ENCODE results near the gene MMD. TPM values are rescaled to one million over a fixed set of nuclear protein-coding genes. Genes with fewer than 3 reads are reported as not detected.
"Not testable (repeated sequence)": the region's sequence is repeated elsewhere in the genome, so short reads cannot be mapped to it uniquely, and the experiment has no call there.

The MMD gene
- total and polyA plus RNA-seq, 5 experiments from 2014 or later, result 9.4 to 15.5 (median 10.4) TPM

DNA sequence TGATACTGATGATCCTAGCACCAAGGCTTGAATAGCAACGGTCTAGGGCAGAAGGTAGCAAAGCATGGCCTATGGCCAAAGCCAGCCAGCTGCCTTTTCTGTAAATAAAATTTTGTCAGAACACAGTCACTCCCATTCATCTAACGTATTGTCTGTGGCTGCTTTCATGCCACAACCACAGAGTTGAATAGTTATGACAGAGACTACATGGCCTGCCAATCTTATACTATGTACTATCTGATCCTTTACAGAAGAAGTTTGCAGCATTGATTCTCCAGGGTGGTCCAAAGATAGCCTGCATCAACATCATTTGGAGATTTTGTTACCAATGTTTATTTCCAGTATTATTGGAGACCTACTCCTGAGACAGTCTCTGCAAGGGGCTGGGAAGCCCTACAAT is 19.9 kb upstream of the MMD start:
- POLR2A ChIA-PET, result no interaction called here

DNA sequence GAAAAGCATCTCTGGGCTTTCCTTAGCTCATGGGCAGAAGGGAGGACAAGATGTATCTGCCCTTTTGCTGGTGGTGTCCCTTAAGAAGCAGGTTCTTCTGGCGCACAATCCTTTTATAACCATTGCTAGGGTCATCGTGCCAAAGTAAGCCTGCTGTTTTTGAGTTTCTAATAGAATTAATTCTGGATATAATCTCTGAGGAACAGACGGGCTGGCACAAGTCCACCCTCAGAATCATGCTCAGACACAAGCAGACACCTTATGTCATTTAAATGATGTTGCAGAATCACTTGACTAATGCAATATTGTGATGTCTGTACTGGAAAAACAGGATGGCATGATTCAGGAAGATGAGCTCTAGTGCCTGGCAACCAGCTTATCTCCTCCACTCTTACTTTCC is 18.8 kb upstream of the MMD start:
- ATAC-seq (no peak), DNase-seq (no peak)
- Mint-ChIP-seq H3K9me3 (no peaks in the 10 kb centered on the region), H3K4me3 (no peak overlapping the region), H3K27ac (peak overlapping the region in 1 of 10 donors; percentile 16), H3K4me1 (peaks cover 0 to 31% (median 4%) of the 10 kb centered on the region in 4 donors), H3K36me3 (no peaks in the 10 kb centered on the region), H3K27me3 (peaks cover 0 to 9% (median 4%) of the 10 kb centered on the region in 5 donors)
- POLR2A ChIA-PET, result no interaction called here

More for the DNA sequence above, 19.9 kb upstream of the MMD start:
- Mint-ChIP-seq H3K9me3 (no peaks in the 10 kb centered on the region), H3K36me3 (no peaks in the 10 kb centered on the region), H3K4me3 (no peak overlapping the region), H3K27ac (no peak overlapping the region), H3K4me1 (peaks cover 0 to 24% (median 4%) of the 10 kb centered on the region in 4 donors), H3K27me3 (peaks cover 0 to 9% (median 3%) of the 10 kb centered on the region in 5 donors)
- DNase-seq (no peak), ATAC-seq (no peak)

- ATAC-seq, result no peak
Measured at GRCh38 chr17:55437159-55437605, 15.5 kb upstream of the MMD start.

GRCh38 chr17:55436224-55437158 is 14.9 kb upstream of the MMD start:
- Mint-ChIP-seq H3K27me3 (peaks cover 2 to 12% (median 6%) of the 10 kb centered on the region in 5 donors), H3K4me1 (peaks cover 11 to 40% (median 13%) of the 10 kb centered on the region in 4 donors), H3K36me3 (no peaks in the 10 kb centered on the region), H3K4me3 (no peak overlapping the region), H3K27ac (peak overlapping the region in 1 of 10 donors; percentile 15), H3K9me3 (no peaks in the 10 kb centered on the region)
- ATAC-seq (no peak), DNase-seq (no peak)
- POLR2A ChIA-PET, result no interaction called here

More at GRCh38 chr17:55437159-55437605, 15.5 kb upstream of the MMD start:
- no peaks in the 10 kb centered on the region for H3K9me3 Mint-ChIP-seq
- peak overlapping the region in 2 of 10 donors; percentile 15 to 57 for H3K27ac Mint-ChIP-seq
- H3K27me3 Mint-ChIP-seq, result peaks cover 2 to 12% (median 6%) of the 10 kb centered on the region in 5 donors
- peaks cover 8 to 39% (median 11%) of the 10 kb centered on the region in 4 donors for H3K4me1 Mint-ChIP-seq
- peak in 1 of 10 donors; percentile 19 for DNase-seq
- POLR2A ChIA-PET, result no interaction called here
- H3K36me3 Mint-ChIP-seq, result no peaks in the 10 kb centered on the region
- peak overlapping the region in 1 of 10 donors; percentile 13 for H3K4me3 Mint-ChIP-seq

DNA sequence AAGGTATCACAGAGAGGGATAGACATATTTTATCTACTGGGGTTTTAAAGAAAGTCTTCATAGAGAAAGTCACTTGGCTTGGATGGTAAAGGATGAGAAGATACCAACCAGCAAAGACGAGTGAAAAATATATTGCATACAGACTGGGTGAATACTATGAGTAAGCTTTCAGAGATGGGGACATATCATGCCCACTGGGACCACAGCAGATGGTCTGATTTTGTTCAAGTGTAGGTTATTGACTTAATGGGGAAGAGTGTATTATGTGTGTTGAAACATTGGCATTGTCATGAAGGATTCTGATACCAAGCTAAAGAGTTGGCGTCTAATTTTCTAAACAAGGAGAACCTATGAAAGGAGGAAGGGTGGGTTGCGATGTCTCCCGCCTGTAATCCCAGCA is 13.8 kb upstream of the MMD start:
- DNase-seq (no peak), ATAC-seq (no peak)
- Mint-ChIP-seq H3K4me1 (peaks cover 13 to 40% (median 17%) of the 10 kb centered on the region in 4 donors), H3K27me3 (peaks cover 2 to 12% (median 6%) of the 10 kb centered on the region in 5 donors), H3K36me3 (no peaks in the 10 kb centered on the region), H3K27ac (peak overlapping the region in 2 of 10 donors; percentile 25 to 49), H3K4me3 (no peak overlapping the region), H3K9me3 (no peaks in the 10 kb centered on the region)
- POLR2A ChIA-PET, result no interaction called here

DNA sequence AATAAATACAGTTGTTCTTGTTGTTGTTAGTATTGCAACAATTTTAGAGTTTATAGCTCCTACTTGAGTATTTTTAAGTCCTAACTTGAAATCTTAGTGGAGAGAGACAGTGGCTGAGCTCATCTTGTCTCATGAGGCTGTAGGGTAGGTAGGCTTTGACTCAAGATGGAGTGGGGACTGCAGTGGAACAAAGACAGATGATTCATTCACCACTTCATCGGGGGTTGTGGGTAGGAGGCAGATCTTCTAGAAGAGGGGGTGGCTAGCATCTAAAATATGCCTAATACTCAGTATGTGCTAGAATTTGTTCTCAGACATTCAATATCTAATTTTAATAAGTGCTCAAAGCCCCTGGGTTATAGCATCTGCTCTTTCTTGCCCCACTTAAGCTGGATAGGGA is 13.1 kb upstream of the MMD start:
- H3K4me1 Mint-ChIP-seq, result peaks cover 13 to 40% (median 17%) of the 10 kb centered on the region in 4 donors
- POLR2A ChIA-PET, result no interaction called here
- ATAC-seq, result no peak
- H3K27ac Mint-ChIP-seq, result no peak overlapping the region
- H3K9me3 Mint-ChIP-seq, result no peaks in the 10 kb centered on the region
- H3K27me3 Mint-ChIP-seq, result peaks cover 2 to 12% (median 6%) of the 10 kb centered on the region in 5 donors
- no peak for DNase-seq
- H3K36me3 Mint-ChIP-seq, result no peaks in the 10 kb centered on the region
- H3K4me3 Mint-ChIP-seq, result no peak overlapping the region

- ATAC-seq, result no peak
- Mint-ChIP-seq H3K36me3 (no peaks in the 10 kb centered on the region), H3K4me3 (no peak overlapping the region), H3K4me1 (peaks cover 13 to 40% (median 17%) of the 10 kb centered on the region in 4 donors), H3K9me3 (no peaks in the 10 kb centered on the region), H3K27me3 (peaks cover 2 to 12% (median 6%) of the 10 kb centered on the region in 5 donors), H3K27ac (no peak overlapping the region)
- POLR2A ChIA-PET, result no interaction called here
- DNase-seq, result no peak
Measured at GRCh38 chr17:55433629-55434422, 12.2 kb upstream of the MMD start.

DNA sequence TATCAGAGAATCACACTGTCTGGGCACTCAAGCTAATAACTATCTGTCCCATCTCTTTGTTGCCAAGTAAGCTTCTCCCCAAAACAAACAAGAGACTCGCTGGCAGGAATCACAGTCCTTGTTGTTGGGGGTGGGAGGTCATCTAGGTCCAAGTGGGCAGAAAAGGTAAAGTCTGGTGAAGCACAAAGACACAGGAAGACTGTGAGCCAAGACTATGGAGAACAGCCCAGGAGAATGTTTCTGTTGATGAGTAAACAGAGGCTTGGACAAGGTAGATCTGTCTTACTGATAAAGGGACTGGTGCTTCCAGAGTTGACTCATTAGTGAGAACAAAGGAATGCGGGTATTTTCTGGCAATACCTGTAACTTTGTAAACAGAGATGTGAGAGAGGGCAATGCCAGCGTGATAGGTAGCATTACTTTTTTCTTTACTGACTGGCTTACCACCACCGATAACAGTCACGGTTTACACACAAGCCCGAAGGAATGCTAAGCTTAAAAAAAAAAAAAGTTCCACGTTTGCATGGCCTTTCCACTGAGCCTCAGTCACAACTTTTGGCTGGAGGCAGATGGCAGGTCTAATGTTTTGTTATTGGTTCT is 11.5 kb upstream of the MMD start:
- POLR2A ChIA-PET, result no interaction called here
- H3K27me3 Mint-ChIP-seq, result peaks cover 2 to 9% (median 6%) of the 10 kb centered on the region in 5 donors
- H3K27ac Mint-ChIP-seq, result peak overlapping the region in 2 of 10 donors; percentile 11 to 53
- no peaks in the 10 kb centered on the region for H3K9me3 Mint-ChIP-seq
- no peak for DNase-seq
- no peak for ATAC-seq
- H3K4me1 Mint-ChIP-seq, result peaks cover 13 to 38% (median 17%) of the 10 kb centered on the region in 4 donors
- H3K36me3 Mint-ChIP-seq, result no peaks in the 10 kb centered on the region
- no peak overlapping the region for H3K4me3 Mint-ChIP-seq

- peak overlapping the region in 1 of 10 donors; percentile 40 for H3K4me3 Mint-ChIP-seq
- POLR2A ChIA-PET, result no interaction called here
- no peaks in the 10 kb centered on the region for H3K9me3 Mint-ChIP-seq
- peak overlapping the region in 3 of 10 donors; percentile 4 to 61 (median 12) for H3K27ac Mint-ChIP-seq
- peaks cover 0 to 8% (median 6%) of the 10 kb centered on the region in 5 donors for H3K27me3 Mint-ChIP-seq
- no peaks in the 10 kb centered on the region for H3K36me3 Mint-ChIP-seq
- ATAC-seq (peak in 1 of 2 donors; percentile 50), DNase-seq (no peak)
- H3K4me1 Mint-ChIP-seq, result peaks cover 10 to 32% (median 16%) of the 10 kb centered on the region in 4 donors
Measured at GRCh38 chr17:55432358-55433028, 10.9 kb upstream of the MMD start.

- H3K27me3 Mint-ChIP-seq, H3K27ac Mint-ChIP-seq, DNase-seq, H3K4me3 Mint-ChIP-seq, ATAC-seq, H3K36me3 Mint-ChIP-seq, POLR2A ChIA-PET, H3K9me3 Mint-ChIP-seq: not testable (repeated sequence)
- H3K4me1 Mint-ChIP-seq, result peaks cover 8 to 26% (median 15%) of the 10 kb centered on the region in 4 donors
Measured at GRCh38 chr17:55431914-55432313, 10.3 kb upstream of the MMD start.

DNA sequence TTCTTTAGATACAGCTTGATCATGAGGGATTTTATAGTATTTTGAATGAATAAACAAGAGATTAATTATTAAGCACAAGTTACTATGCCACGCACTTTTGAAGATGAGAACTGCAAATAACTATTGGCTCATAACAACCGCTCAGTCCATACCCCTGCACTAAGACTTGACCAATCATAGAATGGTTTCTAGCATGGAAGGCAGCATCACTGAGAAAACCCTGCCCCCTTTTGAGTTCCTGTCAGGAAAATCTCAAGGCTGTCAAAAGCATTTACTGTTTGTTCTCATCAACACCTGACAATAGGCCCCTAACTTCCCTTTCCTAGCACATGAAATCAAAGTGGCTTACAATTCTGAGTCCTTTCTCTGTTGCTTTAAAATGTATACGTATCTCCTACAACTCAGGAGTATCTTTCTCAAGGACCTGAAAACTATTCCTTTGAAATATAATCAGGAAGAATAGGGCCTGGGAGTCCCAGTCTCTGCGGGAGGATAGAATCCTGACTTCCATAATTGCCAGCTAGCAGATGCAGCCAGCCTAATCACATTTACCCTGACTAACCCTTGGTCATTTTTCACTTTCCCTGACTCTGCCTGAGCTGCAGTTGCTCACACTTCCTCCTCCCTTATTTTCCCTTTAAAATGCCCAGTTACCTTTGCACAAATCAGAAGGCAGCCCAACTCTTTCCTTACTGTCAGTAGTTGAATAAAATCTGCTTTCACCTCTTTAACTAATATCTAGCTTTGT is 9.1 kb upstream of the MMD start:
- POLR2A ChIA-PET, result no interaction called here
- DNase-seq (no peak), ATAC-seq (no peak)
- Mint-ChIP-seq H3K27me3 (peaks cover 2 to 9% (median 5%) of the 10 kb centered on the region in 5 donors), H3K9me3 (no peaks in the 10 kb centered on the region), H3K4me3 (no peak overlapping the region), H3K36me3 (no peaks in the 10 kb centered on the region), H3K4me1 (peaks cover 8 to 20% (median 14%) of the 10 kb centered on the region in 4 donors), H3K27ac (peak overlapping the region in 1 of 10 donors; percentile 3)
